GM19397 (cell line): Measurements from ENCODE around the gene ERBB3.

Experiments
- ATAC-seq: cut with Tn5 transposase; IDR thresholded peaks from one replicate; pipeline ENCODE4 v1.9.1; 2021; ENCODE audit warnings: mild to moderate bottlenecking, moderate library complexity; ENCODE audit not compliant: unreplicated experiment

ERBB3 gene

DNA sequence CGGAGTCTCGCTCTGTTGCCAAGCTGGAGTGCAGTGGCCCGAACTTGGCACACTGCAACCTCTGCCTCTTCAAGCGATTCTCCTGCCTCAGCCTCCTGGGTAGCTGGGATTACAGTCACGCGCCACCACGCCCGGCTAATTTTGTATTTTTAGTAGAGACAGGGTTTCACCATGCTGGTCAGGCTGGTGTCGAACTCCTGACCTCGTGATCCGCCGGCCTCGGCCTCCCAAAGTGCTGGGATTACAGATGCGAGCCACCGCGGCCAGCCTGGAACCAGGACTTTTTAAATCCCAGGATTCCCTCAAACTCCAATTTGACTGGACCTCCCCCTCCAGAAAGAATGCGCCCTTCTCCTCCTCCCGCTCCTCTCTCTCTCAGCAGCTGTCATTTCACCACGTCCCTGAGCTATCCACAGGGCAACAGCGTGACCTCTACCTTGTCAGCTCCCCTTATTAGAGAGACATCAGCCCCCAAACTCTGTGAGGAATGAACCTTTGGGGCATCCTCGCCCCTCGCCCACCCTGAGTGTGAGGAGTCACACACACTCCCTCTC is 50.1 kb downstream of the ERBB3 start:
- ATAC-seq = no peak

GRCh38 chr12:56130876-56131275 is 50.9 kb downstream of the ERBB3 start:
- no peak for ATAC-seq

DNA sequence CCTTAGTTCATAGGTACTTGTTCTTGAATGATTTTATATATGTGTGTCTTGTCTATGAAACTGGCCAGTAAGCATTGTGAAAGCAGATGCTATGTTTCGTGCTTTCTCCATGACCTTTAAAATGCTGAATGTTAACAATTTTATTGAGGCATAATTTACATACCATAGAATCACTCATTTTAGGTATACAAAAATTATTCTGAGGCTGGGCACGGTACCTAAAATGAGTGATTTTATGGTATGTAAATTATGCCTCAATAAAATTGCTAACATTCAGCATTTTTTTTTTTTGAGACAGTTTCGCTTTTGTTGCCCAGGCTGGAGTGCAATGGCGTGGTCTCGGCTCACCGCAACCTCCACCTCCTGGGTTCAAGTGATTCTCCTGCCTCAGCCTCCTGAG is 54.9 kb downstream of the ERBB3 start:
- no peak for ATAC-seq

DNA sequence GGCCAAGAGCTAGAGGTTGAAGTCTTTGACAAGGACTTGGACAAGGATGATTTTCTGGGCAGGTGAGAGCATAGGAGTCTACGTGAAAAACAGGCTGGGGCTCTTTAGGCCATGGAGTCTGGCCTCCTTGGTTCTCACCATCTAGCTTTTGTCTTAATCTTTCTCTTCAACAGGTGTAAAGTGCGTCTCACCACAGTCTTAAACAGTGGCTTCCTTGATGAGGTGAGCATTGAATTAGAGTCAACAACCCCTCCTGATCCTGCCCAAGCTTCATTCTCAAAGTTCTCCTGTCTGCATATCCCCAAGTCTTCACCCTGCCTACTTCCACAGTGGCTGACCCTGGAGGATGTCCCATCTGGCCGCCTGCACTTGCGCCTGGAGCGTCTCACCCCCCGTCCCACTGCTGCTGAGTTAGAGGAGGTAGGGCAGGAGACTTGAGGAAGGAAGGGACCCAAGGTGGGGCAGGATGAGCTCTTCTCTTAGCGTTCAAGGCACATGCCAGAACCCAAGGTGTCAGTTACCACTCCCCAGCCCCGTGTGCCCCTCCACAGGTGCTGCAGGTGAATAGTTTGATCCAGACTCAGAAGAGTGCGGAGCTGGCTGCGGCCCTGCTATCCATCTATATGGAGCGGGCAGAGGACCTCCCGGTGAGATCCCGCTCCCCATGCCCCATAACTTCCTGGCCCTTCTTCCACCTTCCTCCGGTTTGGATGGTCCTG is 58.0 kb downstream of the ERBB3 start:
- ATAC-seq = no peak

DNA sequence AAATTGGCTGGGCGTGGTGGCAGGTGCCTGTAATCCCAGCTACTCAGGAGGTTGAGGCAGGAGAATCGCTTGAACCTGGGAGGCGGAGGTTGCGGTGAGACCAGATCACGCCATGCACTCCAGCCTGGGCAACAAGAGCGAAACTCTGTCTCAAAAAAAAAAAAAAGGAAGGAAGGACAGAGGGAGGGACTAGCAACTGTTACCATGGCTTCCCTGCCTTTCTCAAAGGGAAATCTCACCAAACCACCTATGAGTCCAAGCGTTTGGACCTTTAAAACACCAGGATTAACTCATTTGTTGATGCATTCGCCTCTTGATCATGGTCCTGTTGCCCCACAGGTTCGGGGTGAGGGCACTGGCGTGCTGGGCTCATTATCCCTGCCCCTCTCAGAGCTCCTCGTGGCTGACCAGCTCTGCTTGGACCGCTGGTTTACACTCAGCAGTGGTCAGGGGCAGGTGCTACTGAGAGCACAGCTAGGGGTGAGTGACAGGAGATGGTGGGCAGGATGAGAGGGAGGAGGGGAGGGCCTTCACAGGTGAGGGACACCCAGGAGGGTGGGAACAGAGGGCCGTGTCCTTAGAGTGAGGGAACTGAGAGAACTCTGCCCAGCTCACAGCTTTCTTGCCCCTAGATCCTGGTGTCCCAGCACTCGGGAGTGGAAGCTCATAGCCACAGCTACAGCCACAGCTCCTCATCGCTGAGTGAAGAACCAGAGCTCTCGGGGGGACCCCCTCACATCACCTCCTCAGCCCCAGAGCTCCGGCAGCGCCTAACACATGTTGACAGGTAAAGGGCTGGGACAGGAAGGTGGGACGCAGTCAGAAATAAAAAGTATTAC is 62.2 kb downstream of the ERBB3 start:
- no peak for ATAC-seq

DNA sequence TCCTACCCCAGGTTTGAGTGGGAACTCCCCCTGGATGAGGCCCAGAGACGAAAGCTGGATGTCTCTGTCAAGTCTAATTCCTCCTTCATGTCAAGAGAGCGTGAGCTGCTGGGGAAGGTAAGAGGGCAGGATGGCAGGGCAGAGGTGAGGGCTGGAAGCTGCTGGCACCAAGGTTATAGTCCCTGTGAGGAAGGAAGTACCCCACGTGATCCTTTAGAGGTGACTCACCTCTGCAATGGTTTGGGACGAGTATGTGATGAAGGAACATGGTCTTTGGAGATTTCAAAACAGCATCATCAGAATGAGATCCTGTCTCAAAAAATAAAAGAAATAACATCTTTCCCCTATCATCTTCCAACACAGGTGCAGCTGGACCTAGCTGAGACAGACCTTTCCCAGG is 63.3 kb downstream of the ERBB3 start:
- no peak for ATAC-seq

DNA sequence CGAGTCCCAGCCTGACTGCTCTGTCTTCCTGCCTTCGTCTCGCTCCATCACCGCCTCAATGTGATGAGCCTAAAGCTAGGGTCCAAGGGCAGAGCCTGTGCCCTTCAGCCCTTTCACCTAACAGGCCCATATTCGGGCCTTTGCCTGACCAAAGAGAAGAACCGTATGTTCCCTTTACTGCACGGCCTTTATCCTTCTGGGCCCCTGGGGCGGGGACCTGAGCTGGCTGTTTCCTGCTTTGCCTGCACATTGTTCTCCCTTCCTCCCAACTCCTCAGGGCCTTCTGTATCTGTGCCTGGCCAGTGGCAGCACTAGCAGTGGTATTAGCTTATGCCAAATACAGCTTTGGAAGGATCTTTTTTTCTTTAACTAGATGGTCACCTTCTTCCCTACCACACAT is 63.9 kb downstream of the ERBB3 start:
- ATAC-seq = no peak

DNA sequence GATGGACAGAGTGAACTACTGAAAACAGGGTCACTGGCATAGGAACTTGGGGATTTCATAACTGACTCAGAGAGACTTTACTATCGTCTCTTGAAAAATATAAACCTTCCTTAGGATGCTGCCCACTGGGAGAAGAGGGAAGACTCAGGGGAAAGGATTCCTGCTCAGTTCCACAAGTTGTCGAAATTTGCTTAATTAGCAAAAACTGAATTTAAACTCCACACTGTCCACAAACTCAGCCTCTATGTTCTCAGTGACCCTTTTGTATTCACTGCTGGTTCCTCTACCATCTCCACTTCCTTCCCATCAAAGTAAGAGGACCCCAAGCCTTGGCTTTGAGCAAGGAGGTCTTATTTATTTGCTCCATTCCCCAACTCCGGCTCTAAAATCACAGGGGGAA is 65.3 kb downstream of the ERBB3 start:
- ATAC-seq = no peak

DNA sequence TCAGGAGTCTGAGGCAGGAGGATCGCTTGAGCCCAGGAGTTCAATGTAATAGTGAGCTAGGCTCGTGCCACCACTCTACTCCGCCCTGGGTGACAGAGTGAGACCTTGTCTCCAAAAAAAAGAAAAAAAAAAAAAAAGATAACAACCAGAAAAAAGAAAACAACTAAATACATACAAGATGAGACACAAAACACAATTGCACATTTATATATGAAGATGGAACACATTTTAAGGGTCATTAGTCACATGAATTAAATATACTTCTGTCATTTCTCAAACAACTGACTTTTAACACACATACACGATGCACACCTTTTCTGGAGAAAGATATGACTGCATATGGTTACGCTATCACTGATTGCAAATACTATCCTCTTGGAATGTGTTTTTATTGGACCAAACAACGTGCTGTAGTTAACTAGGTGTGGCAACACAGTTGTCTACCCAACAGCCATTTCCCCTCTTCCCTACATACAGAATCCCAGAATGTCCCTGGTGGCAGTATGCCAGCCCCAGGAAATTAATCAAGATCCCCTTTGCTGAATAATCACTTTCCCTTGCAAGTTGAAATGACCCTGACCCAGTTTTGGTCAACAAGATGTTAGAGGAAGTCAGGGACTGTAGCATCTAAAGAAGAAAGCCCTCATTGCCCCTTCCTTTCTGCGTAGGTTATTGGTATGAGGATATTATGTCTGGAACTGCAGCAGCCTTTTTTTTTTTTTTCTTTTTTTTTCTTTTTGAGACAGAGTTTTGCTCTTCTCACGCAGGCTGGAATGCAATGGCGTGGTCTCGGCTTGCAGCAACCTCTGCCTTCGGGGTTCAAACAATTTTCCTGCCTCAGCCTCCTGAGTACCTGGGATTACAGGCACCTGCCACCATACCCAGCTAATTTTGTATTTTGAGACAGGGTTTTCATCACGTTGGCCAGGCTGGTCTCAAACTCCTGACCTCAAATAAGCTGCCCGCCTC is 66.8 kb downstream of the ERBB3 start:
- no peak for ATAC-seq

DNA sequence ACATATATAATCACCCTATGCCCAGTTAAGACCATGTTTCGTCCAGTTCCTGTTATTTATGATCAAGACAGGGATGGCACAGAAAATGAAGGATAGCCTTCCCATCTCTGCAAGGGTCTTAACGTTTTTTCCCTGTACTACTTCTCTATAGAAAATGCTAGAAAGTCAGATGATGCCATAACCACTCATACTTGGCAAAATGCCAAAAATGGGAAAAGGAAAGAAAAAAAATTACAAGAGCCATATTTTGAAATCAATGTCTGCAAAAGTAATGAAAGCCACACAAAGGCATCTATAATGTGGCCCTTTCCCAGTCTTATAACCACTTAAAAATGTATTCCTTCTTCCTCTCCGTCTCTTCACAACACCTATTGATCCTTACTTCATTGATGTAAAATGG is 70.6 kb downstream of the ERBB3 start:
- no peak for ATAC-seq

DNA sequence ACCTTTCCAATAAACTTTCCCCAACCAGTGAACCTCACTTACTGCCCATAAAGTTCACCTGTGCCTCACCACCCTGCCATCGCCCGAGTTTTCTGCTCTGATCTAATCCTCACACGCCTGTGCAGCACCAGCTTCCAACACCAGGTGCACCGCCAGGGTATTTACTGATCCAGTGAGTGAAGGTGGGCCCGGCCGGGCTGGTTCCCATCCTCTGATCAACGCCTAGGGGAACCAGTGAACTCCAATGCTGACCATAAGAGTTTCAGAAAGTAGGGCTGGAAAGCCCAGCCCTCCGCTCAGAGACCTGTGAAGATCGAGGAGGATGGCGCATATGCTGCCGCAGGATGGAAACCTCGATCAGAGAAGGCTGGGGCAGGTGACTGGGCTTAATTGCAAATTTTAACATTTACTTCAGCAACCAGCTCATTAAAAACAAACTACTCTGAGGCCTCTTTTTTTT is 71.7 kb downstream of the ERBB3 start:
- ATAC-seq = peak; percentile 47

DNA sequence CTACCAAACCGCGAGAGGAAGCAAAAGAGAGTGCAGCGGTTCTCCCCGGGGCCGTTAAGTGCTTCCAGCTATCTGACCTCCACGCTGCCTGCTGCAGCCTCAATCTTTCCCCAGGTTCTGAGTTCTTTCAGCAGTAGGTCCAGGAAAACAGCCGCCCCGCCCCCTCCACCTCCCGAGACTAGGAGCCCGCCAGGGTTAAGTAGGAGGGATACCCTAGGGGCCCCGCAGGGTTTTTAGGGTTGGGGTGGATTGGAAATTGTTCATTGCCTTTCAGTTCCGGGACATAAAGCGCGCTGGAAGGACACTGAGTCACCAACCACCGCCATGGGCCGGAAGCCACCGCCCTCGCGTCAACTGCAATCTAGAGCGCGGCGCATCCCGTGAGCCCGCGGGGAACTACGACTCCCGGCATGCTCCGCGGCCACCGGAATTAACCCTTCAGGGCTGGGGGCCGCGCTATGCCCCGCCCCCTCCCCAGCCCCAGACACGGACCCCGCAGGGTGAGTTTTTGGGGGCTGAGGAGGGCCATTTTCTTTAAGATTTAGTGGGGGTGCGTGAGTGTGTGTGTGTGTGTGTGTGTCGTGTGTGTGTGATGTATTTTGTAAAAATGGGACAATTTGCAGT is 72.3 kb downstream of the ERBB3 start, which contains the start of gene MYL6B:
Gene MYL6B, plus strand, starts transcription at position 456 of the 624 bp plus-strand sequence. CDS start 1,332 bp downstream, outside the sequence.
- ATAC-seq = peak; percentile 84
